Limb (tissue), 2 donors: ENCODE measurements around the gene ASMTL.
A peak's percentile ranks its signal among the peaks of the same experiment; 100 is the strongest.
"Not testable (repeated sequence)": the region's sequence is repeated elsewhere in the genome, so short reads cannot be mapped to it uniquely, and the experiment has no call there.

Experiments
- DNase-seq, 2 donors: peaks; one replicate each; pipeline ENCODE4 v3.0.0-alpha.2; 2016; ENCODE audit errors: extremely low spot score in 2 of 2

ASMTL gene

DNA sequence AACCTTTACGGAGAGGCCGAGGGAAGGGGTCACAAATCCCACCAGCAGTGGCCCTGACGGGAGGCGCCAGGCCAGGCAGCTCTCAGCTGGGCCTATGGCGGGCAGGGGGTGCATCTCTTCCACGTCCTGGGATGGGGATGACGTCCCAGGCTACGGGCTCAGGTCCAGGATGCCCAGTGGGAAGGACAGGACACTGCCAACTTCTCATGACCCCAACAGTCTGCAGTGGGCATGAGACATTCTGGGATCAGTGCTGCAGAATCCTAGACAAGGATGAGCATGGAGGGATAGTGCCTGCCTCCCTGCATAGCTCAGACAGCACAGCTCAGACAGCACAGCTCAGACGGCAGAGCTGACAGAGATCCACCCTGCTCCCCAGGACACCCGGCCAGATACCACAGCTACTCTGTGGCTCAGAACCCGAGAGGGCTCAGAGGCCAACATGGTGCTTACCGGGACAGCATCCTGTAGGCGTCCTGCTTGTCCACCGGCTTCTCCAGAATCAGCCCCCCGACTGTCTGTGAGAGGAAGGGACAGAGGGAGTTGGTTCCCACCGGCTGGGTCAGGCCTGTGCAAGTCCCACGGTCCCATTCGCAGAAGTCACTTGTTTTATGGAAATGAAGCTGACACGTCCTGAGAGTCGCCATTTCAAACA is 17.3 kb downstream of the ASMTL start:
- no peak for DNase-seq

DNA sequence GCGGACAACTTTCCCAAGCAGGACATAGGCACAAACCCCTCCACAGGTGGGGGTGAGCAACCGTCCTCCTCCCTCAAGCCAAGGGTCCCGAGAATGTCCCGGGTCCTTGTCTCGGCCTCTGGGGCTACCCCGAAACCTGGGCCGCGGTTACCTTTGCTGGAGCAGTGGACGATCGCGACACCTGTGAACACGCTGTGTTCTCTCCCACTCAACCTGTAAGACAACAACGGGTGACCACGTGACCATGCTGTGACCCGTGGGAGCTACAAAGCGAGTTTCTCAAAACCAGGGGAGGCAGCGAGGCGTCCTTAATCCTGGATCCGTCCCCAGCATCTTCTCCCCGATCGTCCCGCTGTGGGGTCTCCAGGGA is 17.9 kb downstream of the ASMTL start:
- DNase-seq = peak in 1 of 2 donors; percentile 21

DNA sequence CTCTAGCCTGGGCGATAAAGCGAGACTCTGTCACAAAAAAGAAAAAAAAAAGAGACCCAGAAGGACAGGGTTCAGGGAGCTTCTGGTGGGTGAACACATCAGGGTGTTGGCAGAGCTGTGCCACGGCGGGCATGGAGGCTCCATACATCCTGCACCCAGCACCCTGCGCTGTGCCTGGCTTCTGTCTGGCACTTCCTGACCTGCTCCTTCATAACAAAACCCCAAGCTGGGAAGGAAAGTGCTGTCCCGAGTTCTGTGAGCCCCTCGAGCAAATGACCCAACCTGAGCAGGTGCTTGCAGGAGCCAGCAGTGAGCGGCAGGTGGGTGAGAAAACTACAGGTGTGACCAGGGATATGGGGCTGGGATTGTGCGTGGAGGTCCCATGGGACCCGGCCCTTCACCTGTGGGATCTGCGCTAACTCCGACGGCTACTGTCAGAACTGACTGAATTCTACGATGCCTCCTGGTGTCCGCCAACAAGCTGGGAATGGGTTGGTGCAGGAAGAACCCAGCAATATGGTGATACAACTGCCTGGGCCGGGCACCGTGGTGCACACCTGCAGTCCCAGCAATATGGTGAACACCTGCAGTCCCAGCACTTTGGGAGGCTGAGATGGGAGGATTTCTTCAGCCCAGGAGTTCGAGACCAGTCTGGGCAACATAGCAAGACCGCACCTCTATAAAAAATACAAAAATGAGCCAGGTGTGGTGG is 18.9 kb downstream of the ASMTL start:
- no peak for DNase-seq

DNA sequence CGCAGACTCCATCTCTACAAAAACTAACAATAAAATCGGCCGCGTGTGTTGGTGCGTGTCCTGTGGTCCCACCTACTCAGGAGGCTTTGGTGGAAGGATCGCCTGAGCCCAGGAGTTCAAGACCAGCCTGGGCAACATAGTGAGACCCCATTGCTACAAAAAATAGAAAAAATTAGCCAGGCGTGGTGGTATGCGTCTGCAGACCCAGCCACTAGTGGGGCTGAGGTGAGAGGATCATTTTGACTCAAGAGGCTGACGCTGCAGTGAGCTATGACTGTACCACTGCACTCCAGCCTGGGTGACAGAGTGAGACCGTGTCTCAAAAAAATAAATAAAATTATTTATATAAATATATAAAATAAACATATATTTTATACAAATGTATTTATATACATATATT is 22.3 kb downstream of the ASMTL start:
- no peak for DNase-seq

DNA sequence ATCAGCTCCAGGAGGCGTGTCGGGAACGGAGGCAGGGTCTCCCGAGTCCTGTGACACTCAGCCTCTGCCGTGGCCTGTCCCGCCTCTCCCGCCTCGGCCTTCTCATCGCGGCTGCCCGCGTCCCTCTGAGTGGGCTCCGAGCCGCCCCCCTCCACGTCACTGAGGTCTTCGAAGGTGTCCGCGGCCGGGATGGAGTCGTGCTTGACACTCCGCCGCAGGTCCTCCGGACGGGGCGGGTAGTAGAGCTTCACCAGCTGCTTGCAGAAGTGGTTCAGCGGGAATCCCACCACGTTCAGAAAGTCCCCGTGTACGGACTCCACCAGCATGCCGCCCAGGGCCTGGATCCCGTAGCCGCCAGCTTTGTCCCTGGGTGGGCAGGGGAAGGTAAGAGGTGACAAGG is 25.0 kb downstream of the ASMTL start:
- DNase-seq = no peak

DNA sequence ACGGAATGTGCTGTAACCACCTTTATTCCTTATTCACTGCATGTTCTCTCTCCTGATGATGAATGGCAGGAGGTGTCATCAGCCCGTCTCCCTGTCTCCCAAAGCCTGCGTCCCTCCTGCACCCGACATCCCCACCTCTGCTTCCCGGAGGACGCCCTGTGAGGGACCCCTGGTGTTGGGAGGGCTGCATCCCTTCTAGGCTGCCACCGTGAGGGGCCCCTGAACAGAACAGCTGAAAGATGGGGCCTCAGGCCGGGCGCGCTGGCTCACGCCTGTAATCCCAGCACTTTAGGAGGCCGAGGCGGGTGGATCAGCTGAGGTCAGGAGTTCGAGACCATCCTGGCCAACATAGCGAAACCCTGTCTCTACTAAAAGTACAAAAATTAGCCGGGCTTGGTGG is 26.4 kb downstream of the ASMTL start:
- not testable (repeated sequence) for DNase-seq

DNA sequence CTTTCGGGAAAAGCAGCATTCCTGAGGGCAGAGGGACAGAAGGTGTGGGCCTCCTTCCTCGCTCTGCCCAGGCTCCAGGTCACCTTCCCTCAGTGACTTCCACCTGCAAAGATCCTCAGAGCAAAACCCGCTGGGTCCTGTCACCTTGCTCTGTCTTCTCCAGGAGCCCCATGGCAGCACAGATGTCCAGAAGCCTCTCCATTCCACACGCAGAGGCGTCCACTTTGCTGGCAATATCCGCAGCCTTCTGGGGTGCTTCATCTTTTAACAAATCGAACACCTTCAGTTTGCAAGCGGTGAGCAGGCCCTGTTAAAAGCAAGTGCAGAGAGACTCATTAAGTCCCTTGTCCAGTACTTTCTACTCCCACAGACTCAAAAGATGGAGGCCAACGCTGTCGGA is 27.3 kb downstream of the ASMTL start:
- DNase-seq = no peak

DNA sequence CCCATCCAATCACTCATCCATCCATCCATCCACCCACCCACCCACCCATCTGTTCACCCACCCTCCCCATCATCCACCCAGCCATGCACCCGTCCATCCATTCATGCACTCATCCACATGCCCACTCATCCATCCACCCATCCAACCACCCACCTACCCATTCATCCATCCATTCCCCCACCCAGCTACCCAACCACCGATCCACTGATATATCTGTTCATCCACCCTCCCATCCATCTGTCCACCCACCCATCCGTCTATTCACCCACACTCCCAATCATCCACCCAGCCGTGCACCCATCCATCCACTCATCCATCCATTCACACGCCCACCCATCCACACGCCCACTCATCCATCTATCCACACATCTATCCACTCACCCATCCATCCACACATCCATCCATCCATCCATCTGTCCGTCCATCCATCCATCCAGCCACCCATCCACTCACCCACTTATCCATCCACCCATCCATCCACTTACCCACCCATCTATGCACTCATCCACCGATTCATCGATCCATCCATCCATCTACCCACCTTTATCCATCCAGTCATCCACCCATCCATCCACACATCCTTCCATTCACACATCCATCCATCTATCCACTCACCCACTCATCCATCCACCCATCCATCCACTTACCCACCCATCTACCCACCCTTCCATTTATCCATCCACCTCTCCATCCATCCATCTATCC is 28.4 kb downstream of the ASMTL start:
- no peak for DNase-seq

DNA sequence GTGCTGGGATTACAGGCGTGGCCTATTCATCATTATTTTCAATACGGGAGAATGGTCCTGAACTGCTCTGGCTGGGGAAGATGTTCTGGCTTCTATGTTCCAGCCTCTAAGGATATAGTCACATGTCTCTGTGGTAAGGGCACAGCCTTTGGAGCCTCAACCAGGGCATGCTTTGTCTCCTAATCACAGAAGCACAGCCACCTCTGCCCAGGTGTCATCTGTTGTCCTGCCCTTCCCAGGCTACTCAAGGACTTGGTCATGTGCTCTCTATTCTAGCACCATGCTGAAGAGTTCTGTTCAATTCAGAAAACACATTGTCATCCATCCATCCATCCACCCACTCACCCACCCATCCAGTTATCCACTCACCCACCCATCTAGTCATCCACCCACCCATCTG is 29.5 kb downstream of the ASMTL start:
- no peak for DNase-seq

DNA sequence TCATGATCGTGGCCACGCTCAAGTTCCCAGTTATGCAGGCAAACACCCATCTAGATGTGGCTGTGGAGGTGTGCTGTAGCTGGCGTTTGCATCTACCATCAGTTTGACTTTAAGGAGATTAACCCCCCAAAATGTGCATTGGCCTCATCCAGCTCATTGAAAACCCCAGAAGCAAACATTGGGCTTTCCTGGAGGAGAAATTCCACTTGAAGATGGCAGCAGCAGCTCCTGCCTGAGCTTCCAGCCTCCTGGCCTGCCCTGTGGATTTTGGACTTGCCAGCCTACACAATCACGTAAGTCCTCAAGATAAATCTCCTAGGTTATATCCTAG is 30.6 kb downstream of the ASMTL start:
- no peak for DNase-seq

DNA sequence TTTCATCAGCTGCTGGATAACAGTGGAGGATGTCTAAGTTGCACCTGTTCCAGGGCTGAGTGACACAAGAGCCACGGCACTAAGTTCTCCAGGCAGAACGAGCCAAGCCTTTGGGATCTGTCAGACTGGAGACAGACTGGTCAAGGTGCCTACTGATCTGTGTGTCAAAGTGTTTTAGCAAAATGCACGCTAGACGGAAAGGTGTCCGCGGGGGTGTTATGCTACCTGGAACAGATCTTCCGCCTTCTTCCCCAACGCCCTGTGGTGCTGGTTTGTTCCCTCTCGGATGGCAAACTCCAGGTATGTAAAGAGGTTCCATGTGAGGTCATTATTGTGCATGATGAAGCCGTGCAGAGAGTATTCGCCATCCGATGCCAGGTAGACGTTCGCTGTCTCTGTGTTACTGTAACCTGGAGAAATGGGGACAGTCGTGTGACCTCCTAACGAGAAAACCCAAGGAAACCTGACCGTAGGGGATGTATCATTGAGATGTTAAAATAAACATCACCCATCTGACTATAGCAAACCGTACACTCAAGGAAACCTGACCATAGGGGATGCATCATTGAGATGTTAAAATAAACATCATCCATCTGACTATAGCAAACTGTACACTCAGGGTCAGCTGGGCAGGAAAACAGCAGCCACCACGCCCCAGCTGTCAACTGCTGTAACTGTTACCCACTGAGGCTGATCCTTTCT is 31.1 kb downstream of the ASMTL start:
- DNase-seq = no peak

DNA sequence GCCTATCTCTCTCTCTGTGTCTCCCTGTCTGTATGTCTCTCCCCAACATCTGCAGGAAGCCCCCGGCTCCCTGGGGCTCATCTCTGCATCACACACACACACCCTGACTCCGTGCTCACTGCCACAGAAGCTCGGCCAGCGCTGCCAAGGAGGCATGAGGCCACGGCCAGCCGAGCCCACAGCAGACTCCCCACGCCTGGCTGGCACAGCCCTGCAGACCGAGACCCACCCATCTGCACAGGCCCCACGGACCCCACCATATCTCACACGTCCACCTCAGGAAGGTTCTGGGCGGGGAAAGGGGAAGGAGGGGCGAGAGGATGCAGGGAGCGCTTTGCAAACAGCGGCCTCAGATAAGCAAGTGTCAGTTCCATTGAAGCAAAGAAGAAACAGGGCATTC is 32.3 kb downstream of the ASMTL start:
- no peak for DNase-seq

DNA sequence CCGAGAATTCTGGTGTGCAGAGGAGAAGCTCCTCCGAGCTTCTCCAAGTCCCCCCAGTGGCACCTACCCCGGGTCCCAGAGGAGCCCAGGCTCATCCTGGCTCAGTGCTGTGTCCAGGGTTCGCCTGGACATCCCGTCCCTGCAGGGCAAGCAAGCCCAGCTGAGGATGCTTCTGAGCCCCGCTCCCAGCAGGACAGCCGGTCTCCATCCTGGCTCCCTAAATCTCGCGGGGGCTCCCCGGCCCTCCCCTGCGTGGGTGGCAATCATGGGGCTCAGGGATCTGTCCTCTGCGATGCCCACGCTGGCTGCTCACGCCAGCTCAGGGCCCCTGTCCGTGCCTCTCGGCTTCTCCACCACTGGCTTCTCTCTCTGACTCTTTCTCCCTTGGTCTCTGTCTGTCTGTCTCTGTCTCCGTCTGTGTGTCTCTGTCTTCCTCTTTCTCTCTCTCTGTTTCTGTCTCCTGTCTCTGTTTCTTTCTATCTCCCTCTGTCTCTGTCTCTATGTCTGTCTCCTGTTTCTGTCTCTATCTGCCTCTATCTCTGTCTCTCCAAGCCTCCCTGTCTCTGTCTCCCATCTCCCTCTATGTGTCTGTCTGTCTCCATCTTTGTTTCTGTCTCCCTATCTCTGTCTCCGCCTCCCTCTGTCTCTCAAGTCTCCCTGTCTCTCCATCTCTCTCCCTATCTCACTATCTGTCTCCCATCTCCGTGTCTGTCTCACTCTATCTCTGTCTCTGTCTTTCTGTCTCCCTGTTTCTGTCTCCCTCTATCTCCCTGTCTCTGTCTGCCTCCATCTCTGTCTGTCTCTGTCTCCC is 33.0 kb downstream of the ASMTL start:
- no peak for DNase-seq

DNA sequence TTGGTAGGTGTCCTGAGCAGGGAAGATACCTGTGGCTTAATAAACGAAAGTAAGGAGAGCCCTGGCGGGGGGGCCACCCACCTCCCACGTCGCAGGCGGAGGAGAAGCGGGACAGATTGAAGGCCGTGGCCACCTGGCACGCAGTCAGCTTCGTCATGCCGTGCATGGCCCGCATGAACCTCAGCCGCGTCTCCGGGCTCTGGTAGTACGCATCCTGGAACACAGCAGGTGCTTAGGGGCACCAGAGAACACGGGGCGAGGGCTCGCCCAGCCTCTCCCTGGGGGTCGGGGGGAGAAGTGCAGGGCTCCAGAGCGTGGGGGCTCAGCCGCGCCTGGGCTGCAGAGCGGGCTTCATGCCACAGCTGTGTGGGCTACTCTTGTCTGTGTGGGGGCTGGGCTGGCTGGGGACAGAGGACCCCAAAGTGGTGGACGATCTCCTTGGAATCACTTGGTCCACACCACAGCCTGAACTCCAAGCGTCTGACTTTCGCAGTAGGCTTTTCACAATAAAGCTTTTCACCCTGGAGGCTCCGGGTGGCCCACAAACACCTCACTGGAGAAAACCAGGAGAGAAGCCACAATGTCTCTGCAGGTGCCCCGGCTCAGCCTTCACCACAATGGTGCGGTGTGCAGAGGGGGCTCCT is 33.7 kb downstream of the ASMTL start:
- DNase-seq = no peak

DNA sequence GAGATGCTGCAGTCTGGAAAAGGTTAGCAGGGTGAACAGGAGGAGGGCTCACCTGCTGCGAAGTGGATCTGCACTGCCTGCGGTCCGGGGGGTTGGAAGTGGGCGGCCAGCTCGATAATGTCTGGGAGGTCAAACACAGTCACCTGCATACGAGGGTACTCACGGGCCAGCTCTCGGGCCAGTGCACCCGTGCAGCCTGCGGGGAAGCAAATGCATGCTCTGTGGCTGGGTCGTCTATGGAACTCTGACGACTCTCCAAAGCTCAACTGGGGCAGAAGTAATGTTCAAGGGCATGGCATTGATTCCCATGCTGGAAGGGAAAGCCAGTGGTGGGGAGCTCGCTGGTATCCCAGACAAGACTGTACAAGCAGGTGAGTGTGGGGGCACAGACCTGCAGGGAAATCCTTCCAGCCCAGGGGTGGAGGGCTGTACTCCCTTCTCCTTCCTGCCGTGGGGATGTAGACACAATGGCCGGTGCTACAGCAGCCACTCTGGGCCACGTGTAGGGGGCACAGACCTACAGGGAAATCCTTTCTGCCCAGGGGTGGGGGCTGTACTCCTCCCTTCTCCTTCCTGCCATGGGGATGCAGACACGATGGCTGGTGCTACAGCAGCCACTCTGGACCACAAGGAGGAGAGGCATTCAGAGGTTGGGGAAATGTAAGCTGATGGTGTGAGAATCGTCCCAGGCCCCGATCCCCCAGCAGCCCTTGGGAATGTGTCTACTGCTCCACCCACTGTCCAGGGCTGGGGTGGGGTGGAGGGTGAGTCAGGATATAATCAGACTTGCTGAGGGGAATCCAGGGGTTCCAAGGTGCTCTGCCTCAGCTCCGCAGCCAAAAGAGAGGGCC is 34.6 kb downstream of the ASMTL start:
- no peak for DNase-seq

DNA sequence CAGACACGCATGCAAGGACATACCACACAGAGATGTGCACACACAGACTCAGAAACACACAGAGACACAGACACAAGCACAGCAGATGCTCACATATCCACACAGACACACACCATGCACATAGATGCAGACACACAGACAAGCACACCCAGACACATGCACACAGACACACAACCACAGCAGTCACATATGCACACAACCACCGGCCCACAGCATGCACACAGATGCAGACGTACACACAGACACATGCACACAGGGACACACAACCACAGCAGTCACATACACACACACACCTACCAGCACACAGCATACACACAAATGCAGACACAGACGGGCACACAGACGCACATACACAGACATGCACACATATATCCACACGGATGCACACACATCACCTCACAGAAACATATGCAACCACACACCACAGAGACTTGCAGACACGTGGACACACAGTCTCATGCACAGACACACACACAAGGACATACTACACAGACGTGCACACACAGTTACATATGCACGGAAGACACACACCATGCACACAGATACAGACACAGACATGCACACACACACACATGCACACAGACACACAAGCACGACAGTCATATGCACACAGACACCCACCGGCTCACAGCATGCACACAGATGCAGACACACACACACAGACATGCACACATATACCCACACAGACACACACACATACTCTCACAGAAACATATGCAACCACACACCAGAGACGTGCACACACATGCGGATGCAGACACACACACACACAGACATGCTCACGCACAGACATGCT is 35.5 kb downstream of the ASMTL start:
- no peak for DNase-seq

DNA sequence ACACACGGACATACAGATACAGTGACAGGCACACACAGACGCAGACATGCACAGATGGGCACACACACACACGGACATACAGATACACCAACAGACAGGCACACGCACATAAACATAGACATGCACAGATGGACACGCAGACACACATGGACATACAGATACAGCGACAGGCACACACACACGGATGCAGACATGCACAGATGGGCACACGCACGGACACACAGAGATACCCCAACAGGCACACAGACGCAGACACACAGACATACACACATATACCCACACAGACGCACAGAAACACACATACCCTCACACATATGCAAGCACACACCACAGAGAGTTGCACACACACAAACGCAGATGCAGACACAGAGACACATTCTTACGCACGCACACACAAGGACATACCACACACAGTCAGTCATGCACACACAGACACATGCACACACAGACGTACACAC is 36.4 kb downstream of the ASMTL start:
- no peak for DNase-seq

DNA sequence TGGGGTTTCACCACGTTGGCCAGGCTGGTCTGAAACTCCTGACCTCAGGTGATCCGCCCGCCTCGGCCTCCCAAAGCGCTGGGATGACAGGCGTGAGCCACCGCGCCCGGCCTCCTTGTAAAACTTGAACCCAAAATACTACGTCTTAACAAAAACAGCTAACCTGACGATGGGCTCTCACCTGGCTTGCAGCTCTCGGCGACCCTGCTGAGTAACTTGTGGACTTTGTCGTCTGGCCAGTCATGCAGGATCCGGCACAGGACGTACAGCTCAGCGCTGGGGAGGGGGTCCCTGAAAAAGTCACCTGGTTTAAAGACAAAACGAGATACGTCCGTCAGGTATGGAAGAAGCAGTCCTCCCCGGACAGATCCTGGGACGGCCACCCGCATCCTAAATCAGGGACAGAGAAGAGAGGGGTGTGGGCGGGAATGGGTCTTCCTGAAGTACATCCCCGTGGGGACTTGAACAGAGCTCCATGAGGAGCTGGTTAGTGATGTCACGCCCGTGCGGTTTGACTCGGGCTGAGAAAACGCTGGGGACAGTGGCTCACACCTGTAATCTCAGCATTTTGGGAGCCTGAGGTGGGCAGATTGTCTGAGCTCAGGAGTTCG is 40.1 kb downstream of the ASMTL start:
- DNase-seq = no peak

DNA sequence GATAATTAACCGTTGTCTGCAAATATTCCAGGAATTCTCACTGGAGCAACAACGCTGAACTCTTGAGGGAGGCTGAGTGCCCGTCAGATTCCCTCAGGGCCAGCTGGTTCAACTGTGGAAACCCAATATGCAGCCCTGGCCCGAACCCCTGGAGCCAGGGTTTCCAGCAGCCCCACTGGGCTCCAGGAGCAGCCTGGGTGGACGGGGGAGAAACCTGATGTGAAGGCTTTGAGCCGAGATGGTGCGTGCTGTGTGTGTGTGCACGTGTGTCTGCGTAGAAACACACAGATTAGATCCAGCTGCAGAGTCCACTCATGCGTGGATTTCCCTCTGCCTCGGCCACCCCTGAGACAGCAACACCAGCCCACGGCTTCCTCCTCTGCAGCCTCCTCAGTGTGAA is 41.4 kb downstream of the ASMTL start:
- DNase-seq = no peak
